Natural killer cell (primary cell): ENCODE results near the gene VEGFB. TPM values are rescaled to one million over a fixed set of nuclear protein-coding genes. Genes with fewer than 3 reads are reported as not detected.

Experiments used
- ATAC-seq, 3 donors: fragments of 150-1000 bp in 2 of 3; fragments of 200-7000 bp in 1 of 3; cut with Tn5 transposase; 1 replicate in 1 of 3; 2 replicates in 2 of 3; pipeline ENCODE4 v1.10.0; 2021; ENCODE audit warnings: mild to moderate bottlenecking in 2 of 3, moderate library complexity in 2 of 3
- DNase-seq, 2 donors: peaks; one replicate each; pipeline versions ENCODE4 v3.0.0 to v3.0.0-alpha.2; 2013 to 2021; ENCODE audit warnings: mixed read lengths in 1 of 2
- H3K27ac ChIP-seq: one replicate; pipeline ENCODE4 v1.5.1; 2013; ENCODE audit warnings: mild to moderate bottlenecking, low read length
- H3K27me3 ChIP-seq: one replicate; pipeline ENCODE4 v1.6.1; 2013; ENCODE audit warnings: low read length; ENCODE audit not compliant: control insufficient read depth, insufficient read depth
- H3K36me3 ChIP-seq: one replicate; pipeline ENCODE4 v1.6.1; 2013; ENCODE audit warnings: low read length; ENCODE audit not compliant: control insufficient read depth, insufficient read depth
- H3K4me1 ChIP-seq: one replicate; pipeline ENCODE4 v1.6.1; 2013; ENCODE audit warnings: low read length; ENCODE audit not compliant: control insufficient read depth, insufficient read depth
- H3K4me3 ChIP-seq: one replicate; pipeline ENCODE4 v1.5.1; 2013; ENCODE audit warnings: low read length
- H3K9me3 ChIP-seq: one replicate; pipeline ENCODE4 v1.6.1; 2013; ENCODE audit warnings: low read length; ENCODE audit not compliant: control insufficient read depth, insufficient read depth
- H3K27ac Mint-ChIP-seq, 2 donors: one replicate each; pipeline ENCODE4 v1.8.0; 2022; ENCODE audit warnings: mild to moderate bottlenecking in 2 of 2, mixed read lengths in 2 of 2, moderate library complexity in 1 of 2
- H3K27me3 Mint-ChIP-seq, 2 donors: one replicate each; pipeline ENCODE4 v1.8.0; 2022; ENCODE audit warnings: low read depth in 2 of 2, mixed read lengths in 2 of 2
- H3K36me3 Mint-ChIP-seq: one replicate; pipeline ENCODE4 v1.8.0; 2022; ENCODE audit warnings: mixed read lengths
- H3K4me1 Mint-ChIP-seq, 2 donors: one replicate each; pipeline ENCODE4 v1.8.0; 2022; ENCODE audit warnings: mixed read lengths in 2 of 2
- H3K4me3 Mint-ChIP-seq: one replicate; pipeline ENCODE4 v1.8.0; 2022; ENCODE audit warnings: mild to moderate bottlenecking, moderate library complexity, mixed read lengths
- H3K9me3 Mint-ChIP-seq, 2 donors: one replicate each; pipeline ENCODE4 v1.8.0; 2022; ENCODE audit warnings: mixed read lengths in 2 of 2
- CTCF ChIP-seq: fragments of 200-600 bp; IDR thresholded peaks from one replicate; pipeline ENCODE4 v1.8.0; 2022; ENCODE audit warnings: antibody characterized with exemption
- WGBS: methylation state at CpG from one replicate; pipeline ENCODE4 v1.1.7; 2013; ENCODE audit warnings: missing lambda C conversion rate; ENCODE audit not compliant: insufficient coverage; 5-methylcytosine and 5-hydroxymethylcytosine counted together
- intact Hi-C: fragments of 100-400 bp; cut with micrococcal nuclease; formaldehyde crosslinking; loops from one replicate; pipeline ENCODE4 v1.14.2; 2022
- total RNA-seq, 4 donors: library from RNA; stranded (reverse); fragments of 120-200 nt in 1 of 4; gene quantifications; one replicate each; pipeline versions ENCODE4 v1.2.3 to v1.2.4, GENCODE V29; 2013 to 2022

Gene VEGFB
- total RNA-seq, 3 donors from 2014 or later (not counting 1 experiment from before 2014, with no cell fraction given), result 30.7 to 38.7 (median 37.3) TPM

GRCh38 chr11:64260147-64260708, 25.8 kb downstream of the VEGFB start:
- no peak overlapping the region for H3K27ac ChIP-seq
- 90% methylated on average over 6 of the region's 6 CpGs for WGBS
- no peaks in the 10 kb centered on the region for H3K27me3 Mint-ChIP-seq
- no peaks in the 10 kb centered on the region for H3K36me3 Mint-ChIP-seq
- intact Hi-C loops, result no loop called here
- H3K27ac Mint-ChIP-seq, result peak overlapping the region in 1 of 2 donors; percentile 37
- no peak overlapping the region for H3K4me3 Mint-ChIP-seq
- peaks cover 6% of the 10 kb centered on the region for H3K36me3 ChIP-seq
- no peak for TF ChIP-seq CTCF
- DNase-seq (no peak), ATAC-seq (no peak)
- no peak overlapping the region for H3K4me3 ChIP-seq
- no peaks in the 10 kb centered on the region for H3K9me3 ChIP-seq
- peaks cover 0 to 9% of the 10 kb centered on the region in 2 donors for H3K4me1 Mint-ChIP-seq
- H3K27me3 ChIP-seq, result no peaks in the 10 kb centered on the region
- H3K4me1 ChIP-seq, result no peaks in the 10 kb centered on the region
- H3K9me3 Mint-ChIP-seq, result no peaks in the 10 kb centered on the region

- Histone ChIP-seq H3K4me1 (no peaks in the 10 kb centered on the region), H3K27me3 (no peaks in the 10 kb centered on the region), H3K9me3 (no peaks in the 10 kb centered on the region), H3K27ac (no peak overlapping the region), H3K4me3 (no peak overlapping the region), H3K36me3 (peaks cover 2% of the 10 kb centered on the region)
- no peaks in the 10 kb centered on the region for H3K9me3 Mint-ChIP-seq
- no peak for TF ChIP-seq CTCF
- no peak for DNase-seq
- H3K4me1 Mint-ChIP-seq, result peaks cover 0 to 9% of the 10 kb centered on the region in 2 donors
- H3K4me3 Mint-ChIP-seq, result no peak overlapping the region
- no peak overlapping the region for H3K27ac Mint-ChIP-seq
- no peaks in the 10 kb centered on the region for H3K36me3 Mint-ChIP-seq
- intact Hi-C loops, result no loop called here
- 95% methylated on average over 18 of the region's 18 CpGs for WGBS
- H3K27me3 Mint-ChIP-seq, result no peaks in the 10 kb centered on the region
- ATAC-seq, result no peak
Observed at GRCh38 chr11:64261556-64262080, 27.2 kb downstream of the VEGFB start.

GRCh38 chr11:64262271-64263002, 28.1 kb downstream of the VEGFB start:
- Histone ChIP-seq H3K4me3 (no peak overlapping the region), H3K9me3 (no peaks in the 10 kb centered on the region), H3K27me3 (no peaks in the 10 kb centered on the region), H3K36me3 (no peaks in the 10 kb centered on the region), H3K4me1 (peaks cover 1% of the 10 kb centered on the region), H3K27ac (no peak overlapping the region)
- H3K27ac Mint-ChIP-seq, result no peak overlapping the region
- no peaks in the 10 kb centered on the region for H3K36me3 Mint-ChIP-seq
- no peaks in the 10 kb centered on the region for H3K9me3 Mint-ChIP-seq
- intact Hi-C loops, result no loop called here
- no peak overlapping the region for H3K4me3 Mint-ChIP-seq
- DNase-seq, result no peak
- TF ChIP-seq CTCF, result no peak
- H3K4me1 Mint-ChIP-seq, result peaks cover 0 to 9% of the 10 kb centered on the region in 2 donors
- no peaks in the 10 kb centered on the region for H3K27me3 Mint-ChIP-seq
- WGBS, result 96% methylated on average over 42 of the region's 42 CpGs
- ATAC-seq, result no peak
